ENCODE data around the gene CDKAL1.
"Not testable (repeated sequence)": the region's sequence is repeated elsewhere in the genome, so short reads cannot be mapped to it uniquely, and the experiment has no call there.

DNA sequence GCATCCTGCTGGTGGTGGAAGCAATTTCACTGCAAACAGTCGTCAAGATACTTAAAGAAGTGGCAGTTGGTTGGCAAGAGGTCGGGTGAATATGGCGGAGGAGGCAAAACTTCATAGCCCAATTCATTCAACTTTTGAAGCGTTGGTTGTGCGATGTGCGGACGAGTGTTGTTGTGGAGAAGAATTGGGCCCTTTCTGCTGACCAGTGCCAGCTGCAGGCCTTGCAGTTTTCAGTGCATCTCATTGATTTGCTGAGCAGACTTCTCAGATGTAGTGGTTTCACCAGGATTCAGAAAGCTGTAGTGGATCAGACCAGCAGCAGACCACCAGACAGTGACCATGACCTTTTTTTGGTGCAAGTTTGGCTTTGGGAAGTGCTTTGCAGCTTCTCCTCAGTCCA lies 297.0 kb downstream of the CDKAL1 start:
- TF ChIP-seq, protein P1, sequence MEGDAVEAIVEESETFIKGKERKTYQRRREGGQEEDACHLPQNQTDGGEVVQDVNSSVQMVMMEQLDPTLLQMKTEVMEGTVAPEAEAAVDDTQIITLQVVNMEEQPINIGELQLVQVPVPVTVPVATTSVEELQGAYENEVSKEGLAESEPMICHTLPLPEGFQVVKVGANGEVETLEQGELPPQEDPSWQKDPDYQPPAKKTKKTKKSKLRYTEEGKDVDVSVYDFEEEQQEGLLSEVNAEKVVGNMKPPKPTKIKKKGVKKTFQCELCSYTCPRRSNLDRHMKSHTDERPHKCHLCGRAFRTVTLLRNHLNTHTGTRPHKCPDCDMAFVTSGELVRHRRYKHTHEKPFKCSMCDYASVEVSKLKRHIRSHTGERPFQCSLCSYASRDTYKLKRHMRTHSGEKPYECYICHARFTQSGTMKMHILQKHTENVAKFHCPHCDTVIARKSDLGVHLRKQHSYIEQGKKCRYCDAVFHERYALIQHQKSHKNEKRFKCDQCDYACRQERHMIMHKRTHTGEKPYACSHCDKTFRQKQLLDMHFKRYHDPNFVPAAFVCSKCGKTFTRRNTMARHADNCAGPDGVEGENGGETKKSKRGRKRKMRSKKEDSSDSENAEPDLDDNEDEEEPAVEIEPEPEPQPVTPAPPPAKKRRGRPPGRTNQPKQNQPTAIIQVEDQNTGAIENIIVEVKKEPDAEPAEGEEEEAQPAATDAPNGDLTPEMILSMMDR (IDR thresholded peaks at IDR 0.05; ENCODE audit: low read depth, low read length, missing input control) = not testable (repeated sequence)
- TF ChIP-seq, protein P2, sequence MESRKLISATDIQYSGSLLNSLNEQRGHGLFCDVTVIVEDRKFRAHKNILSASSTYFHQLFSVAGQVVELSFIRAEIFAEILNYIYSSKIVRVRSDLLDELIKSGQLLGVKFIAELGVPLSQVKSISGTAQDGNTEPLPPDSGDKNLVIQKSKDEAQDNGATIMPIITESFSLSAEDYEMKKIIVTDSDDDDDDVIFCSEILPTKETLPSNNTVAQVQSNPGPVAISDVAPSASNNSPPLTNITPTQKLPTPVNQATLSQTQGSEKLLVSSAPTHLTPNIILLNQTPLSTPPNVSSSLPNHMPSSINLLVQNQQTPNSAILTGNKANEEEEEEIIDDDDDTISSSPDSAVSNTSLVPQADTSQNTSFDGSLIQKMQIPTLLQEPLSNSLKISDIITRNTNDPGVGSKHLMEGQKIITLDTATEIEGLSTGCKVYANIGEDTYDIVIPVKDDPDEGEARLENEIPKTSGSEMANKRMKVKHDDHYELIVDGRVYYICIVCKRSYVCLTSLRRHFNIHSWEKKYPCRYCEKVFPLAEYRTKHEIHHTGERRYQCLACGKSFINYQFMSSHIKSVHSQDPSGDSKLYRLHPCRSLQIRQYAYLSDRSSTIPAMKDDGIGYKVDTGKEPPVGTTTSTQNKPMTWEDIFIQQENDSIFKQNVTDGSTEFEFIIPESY (IDR thresholded peaks at IDR 0.05) = not testable (repeated sequence)
- not testable (repeated sequence) for TF ChIP-seq TAF1 (conservative IDR thresholded peaks at IDR 0.05); SP1 (IDR thresholded peaks at IDR 0.05); RAD21 (IDR thresholded peaks at IDR 0.05); EGR1 (IDR thresholded peaks at IDR 0.05; ENCODE audit: low read depth in 2 of 2); JUND (IDR thresholded peaks at IDR 0.05); HNF4A (conservative IDR thresholded peaks at IDR 0.05); YY1 (IDR thresholded peaks at IDR 0.05)
- TF ChIP-seq, protein P3, sequence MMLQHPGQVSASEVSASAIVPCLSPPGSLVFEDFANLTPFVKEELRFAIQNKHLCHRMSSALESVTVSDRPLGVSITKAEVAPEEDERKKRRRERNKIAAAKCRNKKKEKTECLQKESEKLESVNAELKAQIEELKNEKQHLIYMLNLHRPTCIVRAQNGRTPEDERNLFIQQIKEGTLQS (IDR thresholded peaks at IDR 0.05) = not testable (repeated sequence)
- TF ChIP-seq, protein P4, sequence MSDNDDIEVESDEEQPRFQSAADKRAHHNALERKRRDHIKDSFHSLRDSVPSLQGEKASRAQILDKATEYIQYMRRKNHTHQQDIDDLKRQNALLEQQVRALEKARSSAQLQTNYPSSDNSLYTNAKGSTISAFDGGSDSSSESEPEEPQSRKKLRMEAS (IDR thresholded peaks at IDR 0.05) = not testable (repeated sequence)
- TF ChIP-seq, protein P5, sequence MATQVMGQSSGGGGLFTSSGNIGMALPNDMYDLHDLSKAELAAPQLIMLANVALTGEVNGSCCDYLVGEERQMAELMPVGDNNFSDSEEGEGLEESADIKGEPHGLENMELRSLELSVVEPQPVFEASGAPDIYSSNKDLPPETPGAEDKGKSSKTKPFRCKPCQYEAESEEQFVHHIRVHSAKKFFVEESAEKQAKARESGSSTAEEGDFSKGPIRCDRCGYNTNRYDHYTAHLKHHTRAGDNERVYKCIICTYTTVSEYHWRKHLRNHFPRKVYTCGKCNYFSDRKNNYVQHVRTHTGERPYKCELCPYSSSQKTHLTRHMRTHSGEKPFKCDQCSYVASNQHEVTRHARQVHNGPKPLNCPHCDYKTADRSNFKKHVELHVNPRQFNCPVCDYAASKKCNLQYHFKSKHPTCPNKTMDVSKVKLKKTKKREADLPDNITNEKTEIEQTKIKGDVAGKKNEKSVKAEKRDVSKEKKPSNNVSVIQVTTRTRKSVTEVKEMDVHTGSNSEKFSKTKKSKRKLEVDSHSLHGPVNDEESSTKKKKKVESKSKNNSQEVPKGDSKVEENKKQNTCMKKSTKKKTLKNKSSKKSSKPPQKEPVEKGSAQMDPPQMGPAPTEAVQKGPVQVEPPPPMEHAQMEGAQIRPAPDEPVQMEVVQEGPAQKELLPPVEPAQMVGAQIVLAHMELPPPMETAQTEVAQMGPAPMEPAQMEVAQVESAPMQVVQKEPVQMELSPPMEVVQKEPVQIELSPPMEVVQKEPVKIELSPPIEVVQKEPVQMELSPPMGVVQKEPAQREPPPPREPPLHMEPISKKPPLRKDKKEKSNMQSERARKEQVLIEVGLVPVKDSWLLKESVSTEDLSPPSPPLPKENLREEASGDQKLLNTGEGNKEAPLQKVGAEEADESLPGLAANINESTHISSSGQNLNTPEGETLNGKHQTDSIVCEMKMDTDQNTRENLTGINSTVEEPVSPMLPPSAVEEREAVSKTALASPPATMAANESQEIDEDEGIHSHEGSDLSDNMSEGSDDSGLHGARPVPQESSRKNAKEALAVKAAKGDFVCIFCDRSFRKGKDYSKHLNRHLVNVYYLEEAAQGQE (IDR thresholded peaks at IDR 0.05) = not testable (repeated sequence)

Data from liver (tissue), 3 donors.